HG03108 (cell line): Measurements from ENCODE around the gene B4GALT6.

Experiments used
- ATAC-seq: cut with Tn5 transposase; IDR thresholded peaks from one replicate; pipeline ENCODE4 v1.9.1; 2021; ENCODE audit warnings: moderate library complexity; ENCODE audit not compliant: unreplicated experiment

B4GALT6 gene

DNA sequence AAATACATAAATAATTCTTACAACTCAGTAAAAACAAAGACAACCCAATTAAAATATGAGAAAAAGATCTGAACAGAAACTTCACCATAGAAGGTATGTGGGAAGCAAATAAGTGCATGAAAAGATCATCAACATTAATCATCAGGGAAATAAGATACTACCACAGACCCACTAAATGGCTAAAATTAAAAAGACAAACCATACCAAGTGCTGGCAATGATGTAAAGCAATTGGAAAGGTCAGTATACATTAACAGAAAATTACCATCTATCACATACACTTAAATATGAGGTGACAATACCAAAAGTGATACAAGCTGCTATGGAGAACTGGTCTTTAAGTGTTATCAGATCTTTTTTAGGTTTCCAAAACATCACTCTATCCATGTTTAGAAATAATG lies 48.0 kb downstream of the B4GALT6 start:
- no peak for ATAC-seq

DNA sequence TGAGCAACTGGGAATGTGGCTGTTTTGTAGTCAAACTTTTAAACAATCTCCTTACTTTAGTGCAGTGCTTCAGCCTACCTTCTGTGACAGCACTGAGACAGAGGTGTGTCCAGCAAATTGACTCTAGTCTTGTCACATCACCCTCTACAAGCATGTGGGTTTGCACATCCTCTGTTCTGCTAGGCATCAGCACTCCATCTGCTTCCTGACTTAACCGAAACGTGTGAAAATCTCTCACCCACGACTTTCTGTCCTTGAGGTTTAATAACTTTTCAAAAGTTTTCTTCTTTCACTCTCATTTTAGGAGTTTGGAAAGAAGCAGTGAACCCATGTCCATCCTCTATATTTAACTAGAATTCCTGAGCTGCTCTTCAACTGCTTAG lies 50.1 kb downstream of the B4GALT6 start:
- ATAC-seq, result peak; percentile 96

DNA sequence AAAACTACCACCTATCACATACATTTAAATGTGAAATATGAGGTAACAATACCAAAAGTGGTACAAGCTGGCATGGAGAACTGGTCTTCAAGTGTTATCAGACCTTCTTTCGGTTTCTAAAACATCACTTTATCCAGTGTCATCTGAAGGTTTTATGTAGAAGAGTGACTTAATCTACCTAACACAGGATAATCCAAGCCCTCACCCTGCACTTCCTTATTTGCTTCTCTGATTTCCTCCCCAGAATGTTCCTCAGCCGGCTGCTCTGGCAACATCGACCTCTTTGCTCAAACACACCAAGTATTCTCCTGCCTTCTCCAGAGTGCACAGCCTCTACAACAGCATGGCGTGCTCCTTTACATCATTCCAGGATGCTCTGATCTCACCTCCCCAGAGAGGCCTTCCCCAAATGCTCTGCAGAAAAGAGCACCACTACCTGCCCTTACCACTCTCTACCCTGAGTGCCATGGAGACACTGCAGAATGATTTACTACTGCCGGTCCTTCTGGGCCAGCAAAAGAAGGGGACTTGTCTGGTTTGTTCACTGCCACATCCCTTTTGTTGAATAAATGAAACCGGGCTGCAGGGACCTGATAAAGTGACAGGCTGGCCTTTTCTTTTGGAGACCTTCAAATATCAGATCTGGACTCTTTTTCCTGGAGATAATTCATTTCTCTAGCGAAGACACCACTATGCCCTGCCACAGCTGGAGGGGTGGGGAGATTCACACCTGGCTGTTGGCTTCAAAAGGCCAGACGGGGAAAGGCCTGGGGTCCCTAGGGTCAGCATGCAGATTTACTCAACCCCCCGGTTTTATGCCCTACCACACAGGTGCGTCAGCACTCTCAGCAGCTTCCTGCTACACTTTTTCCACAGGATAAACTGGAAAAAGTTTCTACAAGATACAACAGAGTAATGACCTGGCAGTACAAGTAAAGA lies 50.7 kb downstream of the B4GALT6 start:
- ATAC-seq, result peak; percentile 19

DNA sequence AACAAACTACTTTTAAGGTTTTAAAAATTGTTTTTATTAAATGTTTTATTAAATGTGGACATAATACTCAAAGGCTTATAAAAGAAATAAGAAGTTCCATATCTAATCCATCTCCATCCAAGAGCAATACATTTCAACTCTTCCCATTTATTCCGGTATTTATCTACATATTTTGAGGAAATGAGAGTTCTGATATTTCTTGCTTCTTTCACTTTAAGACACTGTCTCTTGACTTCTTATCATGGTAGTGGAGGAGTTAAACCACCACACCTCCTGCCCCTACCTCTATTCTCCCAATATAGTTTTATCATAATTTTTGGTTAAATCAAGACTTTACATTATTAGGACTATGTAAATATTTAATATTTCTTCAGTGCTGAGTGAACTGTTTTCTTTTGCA lies 52.0 kb downstream of the B4GALT6 start:
- no peak for ATAC-seq

DNA sequence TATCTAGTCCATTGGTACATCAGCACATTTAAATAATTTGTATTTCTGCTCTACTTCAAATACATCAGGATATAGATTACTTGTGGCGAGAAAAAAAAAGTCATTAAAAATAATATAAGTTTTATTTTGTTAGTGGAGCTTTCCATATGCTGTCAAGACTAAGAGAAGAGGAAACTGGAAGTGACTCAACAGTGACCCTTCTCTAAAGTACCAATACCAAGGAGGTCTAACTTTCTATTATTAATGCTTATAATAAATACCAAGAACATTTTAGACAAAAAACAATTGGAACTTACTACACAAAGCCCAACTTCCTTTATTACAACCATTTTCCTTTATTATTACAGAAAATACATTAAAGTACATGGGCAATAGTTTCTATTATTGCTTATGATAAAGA lies 52.9 kb downstream of the B4GALT6 start:
- ATAC-seq, result no peak

DNA sequence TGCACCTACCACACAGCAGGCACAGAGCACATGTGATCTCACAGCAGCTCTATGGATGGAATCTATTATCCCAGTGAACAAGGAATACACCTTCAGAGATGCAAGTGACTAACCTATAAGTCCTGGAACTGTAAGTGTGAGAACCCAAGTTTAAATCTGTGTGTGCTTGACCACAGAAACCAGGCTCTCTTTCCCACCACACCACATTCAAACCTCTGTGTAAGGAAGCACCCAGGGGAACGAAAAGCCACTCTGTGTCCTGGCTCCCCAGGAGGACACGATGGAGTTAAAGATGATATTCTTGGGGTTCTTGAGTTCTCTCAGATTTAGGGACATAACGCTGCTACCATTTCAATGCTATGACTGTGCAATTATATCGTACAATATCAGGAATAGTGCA lies 53.8 kb downstream of the B4GALT6 start:
- no peak for ATAC-seq

DNA sequence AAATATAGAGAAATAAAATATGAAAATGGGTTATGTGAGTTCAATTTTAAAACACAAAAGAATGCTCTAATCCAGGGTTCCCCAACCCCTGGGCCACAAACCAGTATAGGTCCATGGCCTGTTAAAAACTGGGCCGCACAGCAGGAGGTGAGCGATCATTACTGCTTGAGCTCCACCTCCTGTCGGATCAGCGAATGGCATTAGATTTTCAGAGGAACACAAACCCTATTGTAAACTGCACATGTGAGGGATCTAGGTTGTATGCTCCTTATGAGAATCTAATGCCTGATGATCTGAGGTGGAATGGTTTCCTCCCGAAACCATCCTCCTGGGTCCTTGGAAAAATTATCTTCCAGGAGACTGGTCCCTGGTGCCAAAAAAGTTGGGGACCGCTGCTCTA lies 58.0 kb downstream of the B4GALT6 start:
- no peak for ATAC-seq

DNA sequence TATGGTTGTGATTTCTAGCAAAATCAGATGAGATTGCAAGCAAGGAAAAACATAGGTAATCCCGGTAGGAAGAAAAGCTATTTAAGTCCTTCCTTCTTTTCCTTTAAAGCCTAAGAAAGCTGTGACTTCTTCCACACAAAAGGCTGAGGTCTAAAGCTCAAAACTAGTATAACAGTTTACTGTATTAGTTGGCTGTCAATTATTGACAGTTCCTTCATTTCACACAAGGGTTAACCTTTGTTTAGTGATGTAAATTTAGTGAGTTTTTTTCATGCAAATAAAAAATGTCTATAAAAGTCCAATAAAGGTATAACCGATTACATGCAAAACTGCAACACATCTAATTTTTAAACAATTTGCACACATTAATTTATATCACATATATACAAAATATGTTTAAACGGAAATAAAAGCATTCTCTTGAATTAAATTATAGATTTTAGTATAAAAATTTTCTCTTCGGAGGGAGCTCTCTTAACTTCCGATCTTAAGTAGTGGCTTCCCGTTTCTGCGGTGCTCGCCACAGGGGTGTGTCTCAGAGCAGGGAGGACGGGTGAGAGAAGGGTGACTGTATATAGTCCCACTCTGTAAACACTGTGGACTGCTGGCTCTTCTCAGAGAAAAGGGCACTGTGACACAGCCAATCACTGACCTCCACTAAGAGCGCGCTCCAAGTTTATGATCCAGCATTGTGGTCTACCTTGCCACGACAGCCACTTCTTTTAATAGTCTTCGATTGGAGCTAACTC lies 59.3 kb downstream of the B4GALT6 start:
- no peak for ATAC-seq

DNA sequence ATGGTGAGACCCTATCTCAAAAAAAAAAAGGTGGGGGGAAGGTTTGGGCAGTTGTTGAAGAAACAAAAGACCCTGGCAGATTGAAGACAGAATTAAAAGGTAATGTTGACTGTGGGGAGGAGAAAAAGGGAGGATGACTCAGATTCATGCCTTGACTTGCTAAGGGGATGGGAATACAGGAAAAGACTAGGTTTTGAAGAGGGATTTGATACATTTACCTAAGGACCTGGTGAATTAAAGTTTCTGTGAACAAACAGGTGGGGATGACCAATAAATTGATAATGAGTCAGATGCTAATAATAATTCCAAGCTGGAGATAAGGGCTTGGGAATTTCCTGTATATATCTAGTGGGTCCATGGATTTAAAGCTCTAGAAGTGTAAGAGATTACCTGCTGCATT lies 65.1 kb downstream of the B4GALT6 start:
- no peak for ATAC-seq

DNA sequence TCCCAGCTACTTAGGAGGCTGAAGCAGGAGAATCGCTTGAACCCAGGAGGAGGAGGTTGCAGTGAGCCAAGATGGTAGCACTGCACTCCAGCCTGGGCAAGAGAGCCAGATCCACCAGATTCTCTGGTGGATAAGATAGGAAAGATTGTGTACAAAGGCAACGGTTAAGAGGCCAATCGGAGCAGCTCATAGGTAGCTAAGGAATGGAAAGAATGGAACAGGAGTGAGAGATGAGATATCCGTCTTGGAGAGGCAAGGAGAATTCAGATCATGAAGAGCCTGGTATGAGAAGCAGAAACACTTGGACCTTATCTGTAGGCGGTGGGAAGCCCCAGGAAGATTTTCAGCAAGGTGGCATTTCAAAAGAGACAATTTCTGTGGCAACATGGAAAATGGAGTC lies 65.6 kb downstream of the B4GALT6 start:
- no peak for ATAC-seq

DNA sequence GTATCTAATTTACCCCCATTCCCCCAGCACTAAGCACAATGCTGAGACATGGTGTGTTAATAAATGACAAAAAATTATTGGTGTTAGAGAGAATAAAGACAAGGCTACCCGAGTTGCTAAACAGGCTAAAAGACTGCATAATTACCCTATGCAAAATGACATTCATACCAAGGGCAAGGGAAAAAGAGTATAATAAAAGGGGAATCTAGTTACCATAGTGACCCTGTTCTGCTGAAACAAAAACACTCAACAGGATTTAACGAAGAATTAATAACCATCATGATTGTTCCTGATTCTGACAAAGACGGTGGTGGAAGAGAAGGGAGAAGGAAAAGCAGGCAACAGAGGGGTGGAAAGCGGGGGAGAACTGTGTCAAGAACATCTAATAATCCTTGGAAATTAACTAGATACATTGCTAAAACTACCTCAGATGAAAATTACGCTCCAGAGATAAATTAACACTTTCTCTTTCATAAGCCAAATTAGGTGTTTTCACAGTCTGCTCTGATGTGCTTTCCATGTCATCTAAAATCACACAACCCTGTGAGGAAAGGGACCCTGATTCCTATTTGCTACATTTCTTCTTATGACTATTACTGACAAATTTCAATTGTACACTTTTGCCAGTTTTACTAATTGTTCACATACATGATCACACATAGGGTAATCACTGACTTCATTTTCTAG lies 67.2 kb downstream of the B4GALT6 start:
- no peak for ATAC-seq

DNA sequence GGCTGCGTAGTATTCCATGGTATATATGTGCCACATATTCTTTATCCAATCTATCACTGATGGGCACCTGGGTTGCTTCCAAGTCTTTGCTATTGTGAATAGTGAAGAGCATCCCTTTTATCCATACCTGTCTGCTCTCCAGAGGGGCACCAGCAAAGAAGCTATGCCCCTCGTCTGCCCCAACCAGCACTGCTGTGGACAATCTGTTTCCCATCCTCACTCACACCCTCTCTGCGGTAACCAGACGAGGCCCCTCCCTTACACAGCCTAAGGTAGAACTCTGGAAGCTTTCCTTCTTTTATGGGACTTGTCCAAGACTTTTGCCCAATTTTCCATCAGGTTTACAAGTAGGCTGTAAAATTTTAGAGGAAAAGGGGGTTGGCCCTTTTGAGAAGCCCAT lies 67.8 kb downstream of the B4GALT6 start:
- no peak for ATAC-seq

DNA sequence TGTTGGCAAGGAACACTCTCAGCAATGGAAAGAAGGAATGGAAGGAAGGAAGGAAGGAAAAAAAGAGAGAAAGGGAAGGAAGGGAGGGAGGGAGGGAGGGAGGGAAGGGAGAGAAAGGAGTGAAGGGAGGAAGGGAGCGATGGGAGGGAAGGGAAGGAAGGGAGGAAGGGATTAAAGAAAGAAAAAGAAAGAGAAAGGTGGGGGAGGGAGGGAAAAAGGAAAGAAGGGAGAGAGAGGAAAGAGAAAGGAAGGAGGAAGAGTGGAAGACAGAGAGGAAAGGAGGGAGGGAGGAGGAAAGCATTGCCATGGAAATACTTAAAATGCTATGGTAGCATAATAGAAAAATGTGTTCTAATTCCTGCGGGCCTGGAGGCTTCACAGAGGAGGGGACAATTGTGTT lies 70.3 kb downstream of the B4GALT6 start:
- ATAC-seq, result no peak

DNA sequence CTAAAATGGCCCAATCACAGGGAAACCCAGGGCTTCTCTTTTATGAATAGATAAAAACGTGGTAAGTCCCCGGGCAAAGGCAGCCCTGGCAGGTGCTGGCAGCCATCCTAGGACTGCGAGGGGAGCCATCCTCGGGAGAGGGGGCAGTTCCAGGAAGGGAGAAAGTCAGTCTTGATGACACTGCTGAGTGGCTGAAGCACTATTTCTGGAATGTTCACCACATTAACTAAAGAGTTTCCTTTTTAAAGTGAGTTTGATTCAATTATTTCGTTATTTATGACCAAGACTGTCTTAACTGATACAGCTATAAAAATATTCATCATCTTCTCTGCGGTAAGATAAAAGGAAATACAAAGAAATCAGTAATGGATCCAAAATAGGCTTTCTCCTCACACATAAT lies 72.3 kb downstream of the B4GALT6 start:
- ATAC-seq, result no peak

DNA sequence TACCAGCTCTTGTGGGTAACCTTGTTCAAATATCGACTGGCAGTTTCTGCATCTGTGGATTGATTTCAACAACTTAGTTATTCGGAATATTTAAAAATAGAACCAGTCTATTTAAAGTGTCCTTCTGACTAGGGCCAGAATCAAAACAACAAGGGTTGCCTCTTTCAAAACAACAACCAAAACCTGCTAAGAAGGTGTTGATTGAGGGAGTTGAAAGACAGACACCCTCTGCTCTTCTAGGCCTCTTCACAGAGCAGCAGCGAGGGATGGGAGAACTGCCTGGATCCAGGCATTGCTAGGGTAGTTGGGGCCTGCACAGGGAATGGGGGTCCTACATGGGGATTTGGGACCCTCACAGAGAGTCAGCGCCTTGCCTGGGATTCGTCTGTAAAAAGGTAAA lies 72.9 kb downstream of the B4GALT6 start:
- ATAC-seq, result no peak

DNA sequence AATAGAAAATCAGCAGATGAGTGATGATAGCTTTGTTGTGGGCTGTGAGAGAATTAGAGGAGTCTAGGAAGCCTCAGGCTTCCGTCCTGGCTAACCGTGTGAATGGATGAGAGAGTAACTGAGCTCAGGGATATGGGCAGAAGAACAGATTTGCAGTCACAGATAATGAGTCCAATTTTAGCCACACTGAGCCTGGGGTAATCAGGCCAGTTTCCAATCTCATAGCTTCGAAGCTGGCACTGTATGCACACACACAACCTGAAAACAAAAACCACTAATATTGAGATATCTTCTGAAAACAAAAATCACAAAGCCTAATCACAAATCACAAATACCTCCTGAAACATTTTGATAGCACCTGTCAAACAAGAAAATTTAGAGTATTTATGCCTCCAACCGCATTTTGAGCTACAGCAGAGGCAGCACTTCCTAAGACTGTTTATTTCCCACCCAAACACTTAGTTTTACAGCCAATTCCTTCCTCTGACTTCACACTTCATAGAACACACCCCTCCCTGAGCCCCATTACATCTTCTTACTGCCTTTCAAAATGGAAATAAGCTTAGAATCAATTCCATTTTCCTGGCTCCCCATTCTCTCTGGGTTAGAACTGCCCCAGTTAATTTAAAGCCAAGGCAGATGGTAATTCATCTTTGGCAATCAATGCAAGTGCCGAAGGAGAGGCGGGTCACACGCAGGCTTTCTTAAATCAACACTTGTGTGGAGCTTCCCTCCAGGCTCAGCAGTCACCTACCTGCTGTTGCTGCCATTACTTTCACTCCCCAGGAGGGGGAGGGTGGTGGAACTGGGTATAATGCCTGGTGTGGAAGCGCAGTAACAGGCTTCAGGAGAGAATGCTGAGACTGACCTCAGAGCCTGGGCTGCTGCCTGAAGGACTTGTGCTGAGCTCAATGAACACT lies 73.8 kb downstream of the B4GALT6 start:
- ATAC-seq, result no peak

DNA sequence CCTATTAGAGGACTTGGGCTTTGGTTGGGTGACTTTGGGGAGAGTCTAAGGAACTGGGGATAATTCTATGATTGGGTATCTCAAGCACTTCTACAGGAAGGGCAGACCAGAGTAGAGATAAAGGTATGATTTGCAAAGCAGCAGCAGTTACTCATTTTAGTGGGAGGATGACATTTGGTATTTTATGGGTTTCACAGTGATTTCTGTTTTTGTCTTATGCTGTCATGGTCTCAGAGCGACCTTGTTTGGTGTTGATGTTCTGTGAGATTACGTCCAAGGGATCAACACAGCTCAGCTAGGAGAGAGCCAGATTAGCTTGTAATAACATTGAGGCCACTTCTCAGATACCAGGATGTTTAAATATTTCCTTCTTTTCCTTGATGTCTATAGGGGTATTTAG lies 74.5 kb downstream of the B4GALT6 start:
- no peak for ATAC-seq

DNA sequence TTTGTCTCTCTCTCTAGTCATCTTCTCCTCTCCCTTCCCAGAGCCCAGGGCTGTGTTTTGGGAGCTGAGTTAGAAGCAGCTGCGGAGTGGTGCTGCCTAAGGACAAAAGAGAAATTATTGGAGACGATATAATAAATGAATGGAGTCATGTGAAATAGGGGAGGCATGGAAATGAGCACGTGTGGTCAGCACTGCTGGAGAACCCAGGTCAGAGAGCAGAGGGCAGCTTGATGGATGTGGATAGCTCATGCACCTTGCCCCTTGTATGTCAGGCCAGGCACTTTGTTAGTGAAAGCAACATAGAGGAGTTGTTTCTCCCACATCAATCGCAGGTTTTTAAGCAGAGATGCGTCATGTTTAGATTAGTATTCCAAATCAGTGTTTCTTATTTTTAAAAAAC lies 77.0 kb downstream of the B4GALT6 start:
- ATAC-seq, result no peak

DNA sequence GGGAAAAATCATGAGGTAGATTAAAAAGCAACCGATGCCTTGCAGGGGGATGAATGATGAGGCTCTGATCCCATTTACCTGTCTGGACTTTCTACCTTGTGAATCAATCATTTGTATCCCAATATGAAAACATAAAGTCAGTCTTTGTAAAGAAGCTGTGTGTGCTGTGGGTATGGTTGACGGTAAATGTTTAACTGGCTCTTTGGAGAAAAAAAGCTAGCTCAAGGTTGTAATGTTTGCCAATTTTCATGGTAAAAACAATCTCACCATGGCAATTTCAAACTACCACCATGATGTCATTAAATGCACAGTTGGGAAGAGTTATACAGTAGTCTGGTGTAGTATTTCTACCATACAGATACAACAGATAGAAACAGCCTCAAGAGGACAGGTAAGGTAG lies 78.1 kb downstream of the B4GALT6 start:
- no peak for ATAC-seq

DNA sequence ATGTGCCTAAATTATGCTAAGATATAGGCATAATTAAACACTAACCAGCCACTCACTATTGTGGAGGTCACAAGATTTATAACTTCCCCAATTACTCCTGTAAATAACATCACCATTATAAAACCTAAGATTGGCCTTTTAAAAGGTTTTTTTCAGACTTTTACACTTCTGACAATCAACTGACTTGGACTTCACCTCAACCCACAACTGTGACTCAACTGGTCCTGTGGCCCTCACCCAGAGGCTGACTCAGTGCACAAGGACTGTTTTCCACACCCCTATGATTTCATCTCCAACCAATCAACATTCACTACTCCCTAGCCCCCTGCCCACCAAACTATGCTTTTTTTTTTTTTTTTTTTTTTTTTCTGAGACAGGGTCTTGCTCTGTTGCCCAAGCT lies 81.1 kb downstream of the B4GALT6 start:
- no peak for ATAC-seq
